Measurements from ENCODE around the gene GMEB2.
A peak's percentile ranks its signal among the peaks of the same experiment; 100 is the strongest.
"Not testable (repeated sequence)": the region's sequence is repeated elsewhere in the genome, so short reads cannot be mapped to it uniquely, and the experiment has no call there.

GMEB2 gene

DNA sequence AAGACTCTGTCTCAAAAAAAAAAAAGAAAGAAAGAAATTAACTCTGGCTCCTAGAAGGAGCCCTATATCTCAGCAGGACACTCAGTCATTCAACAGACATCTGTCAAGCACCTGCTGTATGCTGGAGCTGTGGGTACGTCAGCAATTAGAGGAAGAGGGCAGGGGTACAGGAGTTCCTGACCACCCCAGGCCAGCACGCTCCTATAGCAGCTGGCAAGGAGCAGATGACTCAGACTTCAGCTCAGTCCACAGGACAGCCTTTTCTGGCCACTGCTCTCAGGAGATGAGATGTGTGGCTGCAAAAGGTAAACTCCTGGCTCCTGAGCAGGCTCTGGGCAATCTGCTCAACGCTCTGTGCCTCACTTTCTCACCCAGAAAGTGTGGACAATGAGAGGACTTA, 29.6 kb upstream of the GMEB2 start:
- DNase-seq (ENCODE audit: low spot score): no peak
- no peak for TF ChIP-seq CTCF (IDR thresholded peaks at IDR 0.05; ENCODE audit: extremely low read depth, missing control alignments)

DNA sequence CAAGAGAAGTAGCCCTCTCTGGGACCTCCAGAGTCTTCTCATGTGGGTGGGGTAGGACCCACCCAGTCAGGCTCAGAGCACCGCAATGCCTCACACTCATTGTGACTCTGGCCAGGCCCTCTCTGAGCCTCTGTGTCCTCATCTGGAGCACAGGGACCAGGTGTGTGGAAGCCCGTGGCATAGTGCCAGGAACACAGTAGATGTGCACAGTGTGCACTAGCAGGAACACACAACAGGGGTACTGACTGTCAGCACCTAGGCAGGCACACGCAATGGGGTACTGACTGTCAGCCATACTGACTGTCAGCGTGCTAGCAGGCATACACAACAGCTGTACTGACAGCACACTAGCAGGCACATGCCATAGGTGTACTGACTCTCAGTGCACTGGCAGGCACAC, 28.3 kb upstream of the GMEB2 start:
- TF ChIP-seq CTCF (IDR thresholded peaks at IDR 0.05; ENCODE audit: extremely low read depth, missing control alignments): no peak
- DNase-seq (ENCODE audit: low spot score): no peak

GRCh38 chr20:63653974-63654668, 27.2 kb upstream of the GMEB2 start:
- no peak for TF ChIP-seq CTCF (IDR thresholded peaks at IDR 0.05; ENCODE audit: extremely low read depth, missing control alignments)
- DNase-seq (ENCODE audit: low spot score): no peak

GRCh38 chr20:63653041-63653973, 26.4 kb upstream of the GMEB2 start, which contains the start of gene STMN3:
STMN3 (minus strand) TSS chr20:63653424; CDS start chr20:63653345, 79 bp downstream.
- TF ChIP-seq CTCF (IDR thresholded peaks at IDR 0.05; ENCODE audit: extremely low read depth, missing control alignments): no peak
- DNase-seq (ENCODE audit: low spot score): peak; percentile 87

- no peak for TF ChIP-seq CTCF (IDR thresholded peaks at IDR 0.05; ENCODE audit: extremely low read depth, missing control alignments)
- no peak for DNase-seq (ENCODE audit: low spot score)
These were observed 25.5 kb upstream of the GMEB2 start for GRCh38 chr20:63652192-63652980.

DNA sequence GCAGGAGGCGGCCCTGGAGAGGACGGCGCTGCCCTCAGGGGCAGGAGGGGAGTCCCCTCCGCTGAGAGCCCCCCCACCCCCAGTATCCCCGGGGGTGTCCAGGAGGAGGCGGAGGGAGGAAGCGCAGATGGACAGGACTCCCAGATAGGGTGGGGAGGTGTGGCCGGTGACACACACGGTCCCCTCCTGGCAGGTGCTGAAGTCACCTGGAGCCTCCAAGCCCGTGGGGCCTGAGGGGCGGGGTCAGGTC, 25.0 kb upstream of the GMEB2 start:
- no peak for TF ChIP-seq CTCF (IDR thresholded peaks at IDR 0.05; ENCODE audit: extremely low read depth, missing control alignments)
- peak; percentile 42 for DNase-seq (ENCODE audit: low spot score)

- not testable (repeated sequence) for DNase-seq (ENCODE audit: low spot score)
These were observed 23.6 kb upstream of the GMEB2 start for GRCh38 chr20:63650486-63650885.

Measured in GM20000 (cell line).